ENCODE measurements around the gene ERC1. TPM values are rescaled to one million over a fixed set of nuclear protein-coding genes. Genes with fewer than 3 reads are reported as not detected.

Gene ERC1
- total and polyA plus RNA-seq, 2 donors (not counting 3 experiments of a cell fraction or from before 2014, with no cell fraction given), result 11.7 to 66.1 TPM

DNA sequence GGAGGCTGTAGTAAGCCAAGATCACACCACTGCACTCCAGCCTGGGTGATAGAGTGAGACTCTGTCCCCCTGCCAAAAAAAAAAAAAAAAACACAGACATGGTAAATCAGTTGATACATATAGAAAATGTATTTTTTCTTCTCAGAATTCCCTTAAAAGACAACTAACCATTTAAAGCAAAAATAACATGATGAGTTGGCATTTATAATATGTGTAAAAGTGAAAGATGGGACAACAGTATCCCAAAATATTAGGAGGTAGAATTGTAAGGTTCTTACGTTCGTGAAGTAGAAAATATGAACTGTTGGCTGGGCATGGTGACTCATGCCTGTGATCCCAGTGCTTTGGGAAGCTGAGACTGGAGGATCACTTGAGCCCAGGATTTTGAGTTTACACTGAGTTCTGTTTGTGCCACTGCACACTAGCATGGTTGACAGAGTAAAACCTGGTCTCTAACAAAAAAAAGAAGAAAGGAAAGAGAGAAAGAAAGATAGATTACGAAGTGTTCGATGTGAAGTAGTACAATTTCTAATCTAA lies 306.7 kb downstream of the ERC1 start:
- no peak overlapping the region for H3K27ac ChIP-seq (ENCODE audit: insufficient read depth, low read depth, low read length)
- H3K36me3 ChIP-seq (ENCODE audit: control insufficient read depth in 2 of 2, extremely low read depth in 1 of 2, insufficient read depth in 2 of 2, low read length in 2 of 2), result no peaks in the 10 kb centered on the region
- intact Hi-C loops (cut with micrococcal nuclease), result no loop called here
- no peak for FAIRE-seq
- no peak overlapping the region for H3K4me3 ChIP-seq (replicated peaks in 1 of 3; ENCODE audit: insufficient read depth in 1 of 3, low read depth in 1 of 3, low read length in 3 of 3)
- H3K4me1 ChIP-seq (ENCODE audit: control insufficient read depth, extremely low read depth, insufficient read depth, low read length), result no peaks in the 10 kb centered on the region
- H3K9ac ChIP-seq (replicated peaks; ENCODE audit: extremely low read depth, insufficient read depth, low read length), result no peak overlapping the region
- H4K20me1 ChIP-seq (replicated peaks; ENCODE audit: control insufficient read depth, extremely low read depth, insufficient read depth, low read length), result no peaks in the 10 kb centered on the region
- no peak overlapping the region for H2AFZ ChIP-seq (ENCODE audit: low read depth, low read length)
- no peaks in the 10 kb centered on the region for H3K79me2 ChIP-seq (ENCODE audit: control insufficient read depth, insufficient read depth, low read length)
- TF ChIP-seq, protein P1, sequence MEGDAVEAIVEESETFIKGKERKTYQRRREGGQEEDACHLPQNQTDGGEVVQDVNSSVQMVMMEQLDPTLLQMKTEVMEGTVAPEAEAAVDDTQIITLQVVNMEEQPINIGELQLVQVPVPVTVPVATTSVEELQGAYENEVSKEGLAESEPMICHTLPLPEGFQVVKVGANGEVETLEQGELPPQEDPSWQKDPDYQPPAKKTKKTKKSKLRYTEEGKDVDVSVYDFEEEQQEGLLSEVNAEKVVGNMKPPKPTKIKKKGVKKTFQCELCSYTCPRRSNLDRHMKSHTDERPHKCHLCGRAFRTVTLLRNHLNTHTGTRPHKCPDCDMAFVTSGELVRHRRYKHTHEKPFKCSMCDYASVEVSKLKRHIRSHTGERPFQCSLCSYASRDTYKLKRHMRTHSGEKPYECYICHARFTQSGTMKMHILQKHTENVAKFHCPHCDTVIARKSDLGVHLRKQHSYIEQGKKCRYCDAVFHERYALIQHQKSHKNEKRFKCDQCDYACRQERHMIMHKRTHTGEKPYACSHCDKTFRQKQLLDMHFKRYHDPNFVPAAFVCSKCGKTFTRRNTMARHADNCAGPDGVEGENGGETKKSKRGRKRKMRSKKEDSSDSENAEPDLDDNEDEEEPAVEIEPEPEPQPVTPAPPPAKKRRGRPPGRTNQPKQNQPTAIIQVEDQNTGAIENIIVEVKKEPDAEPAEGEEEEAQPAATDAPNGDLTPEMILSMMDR (IDR thresholded peaks at IDR 0.05; ENCODE audit: extremely low read depth in 1 of 2, insufficient read depth in 1 of 2, low read depth in 1 of 2, low read length in 2 of 2), result no peak
- TF ChIP-seq POLR2A (IDR thresholded peaks at IDR 0.05; ENCODE audit: low read depth, low read length), result no peak
- TF ChIP-seq GATA2 (IDR thresholded peaks at IDR 0.05; ENCODE audit: insufficient read depth, insufficient read length, low read depth, low read length), result no peak
- no peak for TF ChIP-seq POLR2AphosphoS5 (IDR thresholded peaks at IDR 0.05; ENCODE audit: insufficient read depth, low read depth, low read length)
- TF ChIP-seq MYC (IDR thresholded peaks at IDR 0.05; ENCODE audit: low read depth, low read length), result no peak
- no peak for TF ChIP-seq EZH2 (IDR thresholded peaks at IDR 0.05; ENCODE audit: borderline replicate concordance, low read depth, low read length, severe bottlenecking)
- TF ChIP-seq, protein P2, sequence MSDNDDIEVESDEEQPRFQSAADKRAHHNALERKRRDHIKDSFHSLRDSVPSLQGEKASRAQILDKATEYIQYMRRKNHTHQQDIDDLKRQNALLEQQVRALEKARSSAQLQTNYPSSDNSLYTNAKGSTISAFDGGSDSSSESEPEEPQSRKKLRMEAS (IDR thresholded peaks at IDR 0.05; ENCODE audit: insufficient read depth, insufficient read length), result no peak
- TF ChIP-seq FOS (IDR thresholded peaks at IDR 0.05; ENCODE audit: borderline replicate concordance, insufficient read depth, low read length), result no peak
- TF ChIP-seq JUN (IDR thresholded peaks at IDR 0.05; ENCODE audit: borderline replicate concordance, insufficient read depth, insufficient read length, low read depth), result no peak
- no peak for DNase-seq (ENCODE audit: low read depth, low spot score)
- no peaks in the 10 kb centered on the region for H3K9me3 ChIP-seq (replicated peaks; ENCODE audit: control insufficient read depth, insufficient read depth, low read length)
- dilution Hi-C loops (cut with MboI; ENCODE audit: extremely low pct_ligation_motif_present, low sequenced_read_pairs), result no loop called here
- H3K9me1 ChIP-seq (replicated peaks; ENCODE audit: control insufficient read depth, extremely low read depth, insufficient read depth, low read length), result no peaks in the 10 kb centered on the region
- BruUV-seq (replicated peaks), result no TSS peak
- ChIA-PET POLR2A (interaction anchor here (0.7 kb wide), 1 partner anchor 28 kb away, joined by 5 read pairs; no protein-coding TSS in a partner anchor), CTCF (interaction anchor here (0.6 to 1.4 kb wide), 2 partner anchors 8 to 180 kb away, joined by 3 to 5 read pairs; no protein-coding TSS in a partner anchor)
- no peaks in the 10 kb centered on the region for H3K27me3 ChIP-seq (ENCODE audit: control insufficient read depth in 2 of 2, insufficient read depth in 2 of 2, low read length in 2 of 2)
- H3K4me2 ChIP-seq (ENCODE audit: insufficient read depth, low read length), result no peak overlapping the region
